GM18867 (cell line): ENCODE results near the gene HDDC3.

Experiments
- ATAC-seq: cut with Tn5 transposase; IDR thresholded peaks from one replicate; pipeline ENCODE4 v1.9.1; 2021; ENCODE audit warnings: mild to moderate bottlenecking, moderate library complexity; ENCODE audit not compliant: unreplicated experiment

HDDC3 gene

GRCh38 chr15:90931828-90932659 lies at the start of gene HDDC3:
Gene HDDC3 (minus strand): TSS chr15:90932549. CDS start chr15:90932540, 9 bp downstream.
- peak; percentile 47 for ATAC-seq

- ATAC-seq, result peak; percentile 27
These were observed 49.8 kb upstream of the HDDC3 start for GRCh38 chr15:90982135-90982534.

- ATAC-seq, result peak; percentile 84
These were observed 49.3 kb upstream of the HDDC3 start for GRCh38 chr15:90981681-90982080.

- ATAC-seq, result no peak
These were observed 47.2 kb upstream of the HDDC3 start for GRCh38 chr15:90979582-90979981.

GRCh38 chr15:90974216-90974615 lies 41.9 kb upstream of the HDDC3 start:
- ATAC-seq, result no peak

- no peak for ATAC-seq
These were observed 39.8 kb upstream of the HDDC3 start for GRCh38 chr15:90972133-90972532.

- ATAC-seq, result no peak
These were observed 37.9 kb upstream of the HDDC3 start for GRCh38 chr15:90970274-90970673.

GRCh38 chr15:90968434-90968833 lies 36.1 kb upstream of the HDDC3 start:
- no peak for ATAC-seq

- no peak for ATAC-seq
These were observed 34.9 kb upstream of the HDDC3 start for GRCh38 chr15:90967206-90967605.

- no peak for ATAC-seq
These were observed 33.9 kb upstream of the HDDC3 start for GRCh38 chr15:90966262-90966661.

- no peak for ATAC-seq
These were observed 29.7 kb upstream of the HDDC3 start for GRCh38 chr15:90962021-90962420.

- no peak for ATAC-seq
These were observed 28.1 kb upstream of the HDDC3 start for GRCh38 chr15:90960298-90961091.

- no peak for ATAC-seq
These were observed 27.5 kb upstream of the HDDC3 start for GRCh38 chr15:90959894-90960293.

GRCh38 chr15:90959028-90959595 lies 26.8 kb upstream of the HDDC3 start:
- ATAC-seq, result no peak

- ATAC-seq, result no peak
These were observed 25.4 kb upstream of the HDDC3 start for GRCh38 chr15:90957791-90958190.

GRCh38 chr15:90957031-90957790 lies 24.9 kb upstream of the HDDC3 start:
- no peak for ATAC-seq

GRCh38 chr15:90956274-90957030 lies 24.1 kb upstream of the HDDC3 start:
- no peak for ATAC-seq

- no peak for ATAC-seq
These were observed 23.4 kb upstream of the HDDC3 start for GRCh38 chr15:90955624-90956273.

- ATAC-seq, result peak; percentile 93
These were observed 22.6 kb upstream of the HDDC3 start, which contains the start of gene RCCD1 for GRCh38 chr15:90954712-90955623. Gene RCCD1 (plus strand): TSS chr15:90954884. CDS start chr15:90956735, 1,851 bp downstream.
